NB4 (cell line): ENCODE measurements around the gene TMUB1.
A peak's percentile ranks its signal among the peaks of the same experiment; 100 is the strongest.

Experiments
- DNase-seq: peaks from one replicate; pipeline ENCODE4 v3.0.0; 2010; ENCODE audit warnings: low read depth
- H3K4me3 ChIP-seq: one replicate; pipeline ENCODE4 v1.5.1; 2011; ENCODE audit warnings: mild to moderate bottlenecking, low read depth, low read length, moderate library complexity
- MYC ChIP-seq: IDR thresholded peaks from 2 replicates; pipeline ENCODE4 v1.6.1; 2011; ENCODE audit warnings: low read depth, low read length
- POLR2A ChIP-seq: IDR thresholded peaks from 2 replicates; pipeline ENCODE4 v1.6.1; 2011; ENCODE audit warnings: mild to moderate bottlenecking; ENCODE audit not compliant: insufficient read length; ENCODE audit errors: extremely low read depth
- TF ChIP-seq, protein P1 (sequence below): IDR thresholded peaks from one replicate; pipeline ENCODE4 v1.5.1; 2012; ENCODE audit warnings: low read depth, low read length
- TF ChIP-seq, protein P2 (sequence below): IDR thresholded peaks from 2 replicates; pipeline ENCODE4 v1.6.1; 2011; ENCODE audit warnings: low read depth, low read length

Gene TMUB1

DNA sequence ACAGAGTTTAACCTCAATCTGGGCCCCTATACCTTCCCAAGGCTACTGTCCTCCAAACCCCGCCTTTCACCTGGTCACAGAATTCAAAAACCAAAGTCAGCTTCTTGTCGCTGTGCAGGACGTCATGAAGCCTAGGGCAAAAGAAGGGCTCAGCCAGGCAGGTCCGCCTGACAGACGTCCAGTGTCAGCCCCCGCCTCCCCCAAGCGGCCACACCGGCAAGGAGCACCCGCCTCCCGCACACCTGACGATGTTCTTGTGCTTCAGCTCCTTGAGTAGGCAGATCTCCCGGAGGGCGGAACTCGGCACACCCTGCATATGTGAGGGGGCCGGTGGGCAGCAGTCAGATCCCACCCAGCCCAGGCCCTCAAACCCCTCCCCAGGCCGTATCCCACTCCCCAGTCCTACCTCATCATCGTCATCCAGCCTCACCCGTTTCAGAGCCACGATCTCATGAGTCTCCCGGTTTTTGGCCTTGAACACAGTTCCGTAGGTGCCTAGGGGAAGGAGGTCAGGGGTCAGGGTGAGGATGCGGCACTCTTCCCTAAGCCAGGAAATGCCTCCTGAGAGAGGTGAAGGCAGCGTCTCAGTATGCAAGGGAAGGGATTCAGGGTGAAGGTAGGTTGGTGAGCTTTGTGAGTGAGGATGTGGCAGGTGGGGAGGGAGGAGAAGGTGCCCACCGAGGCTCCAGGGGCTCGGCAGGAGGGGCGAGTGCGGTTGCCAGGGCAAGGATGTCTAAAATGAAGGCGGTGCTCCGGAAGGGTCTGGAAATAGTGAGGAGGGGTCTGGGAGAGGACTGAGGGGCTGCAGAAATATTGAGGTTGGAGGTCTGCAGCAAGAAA lies 26.4 kb downstream of the TMUB1 start:
- peak overlapping the region; percentile 89 for H3K4me3 ChIP-seq
- TF ChIP-seq MYC: no peak
- TF ChIP-seq, protein P1, sequence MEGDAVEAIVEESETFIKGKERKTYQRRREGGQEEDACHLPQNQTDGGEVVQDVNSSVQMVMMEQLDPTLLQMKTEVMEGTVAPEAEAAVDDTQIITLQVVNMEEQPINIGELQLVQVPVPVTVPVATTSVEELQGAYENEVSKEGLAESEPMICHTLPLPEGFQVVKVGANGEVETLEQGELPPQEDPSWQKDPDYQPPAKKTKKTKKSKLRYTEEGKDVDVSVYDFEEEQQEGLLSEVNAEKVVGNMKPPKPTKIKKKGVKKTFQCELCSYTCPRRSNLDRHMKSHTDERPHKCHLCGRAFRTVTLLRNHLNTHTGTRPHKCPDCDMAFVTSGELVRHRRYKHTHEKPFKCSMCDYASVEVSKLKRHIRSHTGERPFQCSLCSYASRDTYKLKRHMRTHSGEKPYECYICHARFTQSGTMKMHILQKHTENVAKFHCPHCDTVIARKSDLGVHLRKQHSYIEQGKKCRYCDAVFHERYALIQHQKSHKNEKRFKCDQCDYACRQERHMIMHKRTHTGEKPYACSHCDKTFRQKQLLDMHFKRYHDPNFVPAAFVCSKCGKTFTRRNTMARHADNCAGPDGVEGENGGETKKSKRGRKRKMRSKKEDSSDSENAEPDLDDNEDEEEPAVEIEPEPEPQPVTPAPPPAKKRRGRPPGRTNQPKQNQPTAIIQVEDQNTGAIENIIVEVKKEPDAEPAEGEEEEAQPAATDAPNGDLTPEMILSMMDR: no peak
- TF ChIP-seq POLR2A: no peak
- TF ChIP-seq, protein P2, sequence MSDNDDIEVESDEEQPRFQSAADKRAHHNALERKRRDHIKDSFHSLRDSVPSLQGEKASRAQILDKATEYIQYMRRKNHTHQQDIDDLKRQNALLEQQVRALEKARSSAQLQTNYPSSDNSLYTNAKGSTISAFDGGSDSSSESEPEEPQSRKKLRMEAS: no peak
- no peak for DNase-seq

DNA sequence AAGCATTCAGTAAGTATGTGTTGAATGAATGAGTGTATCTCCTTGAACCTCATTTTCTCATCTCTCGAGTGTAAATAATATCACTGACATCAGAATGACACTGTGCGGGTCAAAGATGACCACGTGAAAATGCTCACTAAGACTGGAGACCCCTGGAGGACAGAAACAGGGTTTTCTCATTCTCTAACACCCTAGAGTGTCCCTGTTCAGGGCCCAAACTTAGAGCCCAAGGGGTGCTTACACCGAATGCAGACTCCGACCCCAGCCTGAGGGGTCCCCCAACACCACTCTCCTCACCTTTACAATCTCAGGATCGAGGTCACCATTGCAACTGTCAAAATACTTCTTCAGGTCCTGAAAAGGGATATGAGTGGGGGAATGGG lies 27.0 kb downstream of the TMUB1 start:
- no peak overlapping the region for H3K4me3 ChIP-seq
- TF ChIP-seq, protein P2: no peak
- no peak for TF ChIP-seq MYC
- TF ChIP-seq, protein P1: no peak
- no peak for TF ChIP-seq POLR2A
- DNase-seq: no peak

DNA sequence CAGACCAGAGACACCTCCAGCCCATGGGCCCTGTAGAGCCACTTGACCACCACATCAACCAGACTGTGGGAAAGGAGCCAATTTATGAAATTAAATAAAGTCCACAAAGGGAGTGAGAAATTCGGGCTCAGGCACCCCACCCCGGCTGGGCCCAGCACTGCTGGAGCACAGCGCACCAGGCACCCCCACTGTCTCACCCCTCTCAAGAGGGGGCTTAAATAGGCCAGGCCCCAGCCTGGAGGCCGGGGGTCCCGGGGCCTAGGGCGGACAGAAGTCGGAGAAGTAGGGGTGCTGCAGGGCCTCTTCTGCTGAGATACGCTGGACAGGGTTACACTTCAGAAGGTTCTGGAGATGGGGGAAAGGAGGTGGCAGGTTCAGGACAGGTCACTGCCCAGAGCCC lies 29.5 kb downstream of the TMUB1 start:
- TF ChIP-seq, protein P1: no peak
- TF ChIP-seq MYC (no peak), POLR2A (no peak)
- TF ChIP-seq, protein P2: no peak
- DNase-seq: no peak
- H3K4me3 ChIP-seq: no peak overlapping the region

- TF ChIP-seq POLR2A: no peak
- TF ChIP-seq, protein P2: no peak
- TF ChIP-seq MYC: no peak
- DNase-seq: peak; percentile 80
- no peak overlapping the region for H3K4me3 ChIP-seq
These were observed 30.2 kb downstream of the TMUB1 start for GRCh38 chr7:151053096-151053495.

DNA sequence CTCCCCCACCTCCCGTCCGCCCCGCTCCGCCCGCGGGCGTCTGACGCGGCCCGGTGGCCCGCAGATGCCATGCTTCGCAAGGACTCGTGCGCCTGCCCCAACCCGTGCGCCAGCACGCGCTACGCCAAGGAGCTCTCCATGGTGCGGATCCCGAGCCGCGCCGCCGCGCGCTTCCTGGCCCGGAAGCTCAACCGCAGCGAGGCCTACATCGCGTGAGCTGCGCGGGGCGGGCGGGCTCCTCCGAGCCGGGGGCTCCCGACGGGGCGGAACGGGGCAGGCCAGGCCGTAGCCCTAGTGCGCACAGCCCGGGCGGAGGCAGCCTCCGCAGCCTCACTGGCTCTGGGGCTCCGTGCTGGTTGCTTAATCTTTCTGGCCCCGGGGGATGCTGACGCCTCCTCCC lies 32.2 kb downstream of the TMUB1 start:
- TF ChIP-seq, protein P1: no peak
- TF ChIP-seq POLR2A (no peak), MYC (peak; percentile 90)
- TF ChIP-seq, protein P2: peak; percentile 93
- no peak overlapping the region for H3K4me3 ChIP-seq
- DNase-seq: peak; percentile 90

- no peak overlapping the region for H3K4me3 ChIP-seq
- TF ChIP-seq MYC: no peak
- TF ChIP-seq, protein P1: no peak
- TF ChIP-seq, protein P2: no peak
- no peak for DNase-seq
These were observed 34.3 kb downstream of the TMUB1 start for GRCh38 chr7:151048911-151049463.
